ENCODE data around the gene NIPBL.
"Not testable (repeated sequence)": the region's sequence is repeated elsewhere in the genome, so short reads cannot be mapped to it uniquely, and the experiment has no call there.

Gene NIPBL

DNA sequence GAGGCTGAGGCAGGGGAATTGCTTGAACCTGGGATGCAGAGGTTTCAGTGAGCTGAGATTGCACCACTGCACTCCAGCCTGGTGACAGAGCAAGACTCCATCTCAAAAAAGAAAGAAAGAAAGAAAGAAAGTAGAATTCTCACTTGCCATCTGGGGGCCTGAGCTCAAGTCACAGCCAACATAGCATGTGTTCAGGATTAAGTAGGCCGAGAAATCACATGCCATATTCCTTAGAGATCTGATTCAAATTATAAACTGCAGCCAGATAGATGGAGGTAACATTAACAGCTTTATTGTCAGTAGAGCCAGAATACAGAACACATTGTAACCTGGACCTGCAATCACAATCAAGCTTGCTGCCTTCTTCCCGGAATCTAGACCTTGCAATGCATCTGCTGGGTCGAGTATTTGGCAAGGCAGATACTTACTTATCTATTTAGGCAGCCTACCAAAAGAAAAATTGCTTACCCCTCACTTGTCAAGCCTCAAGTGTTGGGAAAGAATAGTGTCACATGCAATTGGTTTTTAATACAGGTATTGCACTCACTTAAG, 198.9 kb downstream of the NIPBL start:
- H3K9ac ChIP-seq (ENCODE audit: low read length) = no peak overlapping the region
- H3K9me3 ChIP-seq (ENCODE audit: insufficient read depth, low read length) = no peaks in the 10 kb centered on the region
- no peaks in the 10 kb centered on the region for H3K36me3 ChIP-seq (ENCODE audit: low read length)
- no peak overlapping the region for H3K4me3 ChIP-seq (ENCODE audit: insufficient read depth, low read length, poor library complexity, severe bottlenecking)
- TF ChIP-seq, protein P1, sequence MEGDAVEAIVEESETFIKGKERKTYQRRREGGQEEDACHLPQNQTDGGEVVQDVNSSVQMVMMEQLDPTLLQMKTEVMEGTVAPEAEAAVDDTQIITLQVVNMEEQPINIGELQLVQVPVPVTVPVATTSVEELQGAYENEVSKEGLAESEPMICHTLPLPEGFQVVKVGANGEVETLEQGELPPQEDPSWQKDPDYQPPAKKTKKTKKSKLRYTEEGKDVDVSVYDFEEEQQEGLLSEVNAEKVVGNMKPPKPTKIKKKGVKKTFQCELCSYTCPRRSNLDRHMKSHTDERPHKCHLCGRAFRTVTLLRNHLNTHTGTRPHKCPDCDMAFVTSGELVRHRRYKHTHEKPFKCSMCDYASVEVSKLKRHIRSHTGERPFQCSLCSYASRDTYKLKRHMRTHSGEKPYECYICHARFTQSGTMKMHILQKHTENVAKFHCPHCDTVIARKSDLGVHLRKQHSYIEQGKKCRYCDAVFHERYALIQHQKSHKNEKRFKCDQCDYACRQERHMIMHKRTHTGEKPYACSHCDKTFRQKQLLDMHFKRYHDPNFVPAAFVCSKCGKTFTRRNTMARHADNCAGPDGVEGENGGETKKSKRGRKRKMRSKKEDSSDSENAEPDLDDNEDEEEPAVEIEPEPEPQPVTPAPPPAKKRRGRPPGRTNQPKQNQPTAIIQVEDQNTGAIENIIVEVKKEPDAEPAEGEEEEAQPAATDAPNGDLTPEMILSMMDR (IDR thresholded peaks at IDR 0.05; ENCODE audit: insufficient read depth, low read length, poor library complexity, severe bottlenecking) = no peak
- TF ChIP-seq EZH2phosphoT487 (conservative IDR thresholded peaks at IDR 0.05; ENCODE audit: low read length) = no peak
- H3K79me2 ChIP-seq (ENCODE audit: insufficient read depth, low read length) = no peaks in the 10 kb centered on the region
- H4K20me1 ChIP-seq (ENCODE audit: low read depth, low read length) = no peaks in the 10 kb centered on the region
- no peak overlapping the region for H3K4me2 ChIP-seq (ENCODE audit: low read depth, low read length, poor library complexity, severe bottlenecking)
- H3K27ac ChIP-seq (ENCODE audit: low read depth, low read length) = no peak overlapping the region
- H2AFZ ChIP-seq (ENCODE audit: low read depth, low read length, severe bottlenecking) = no peak overlapping the region
- H3K27me3 ChIP-seq (ENCODE audit: low read length) = no peaks in the 10 kb centered on the region
- H3K9me2 ChIP-seq (replicated peaks; ENCODE audit: insufficient read depth, low read length) = no peaks in the 10 kb centered on the region
- no peaks in the 10 kb centered on the region for H3F3A ChIP-seq (ENCODE audit: insufficient read depth)

DNA sequence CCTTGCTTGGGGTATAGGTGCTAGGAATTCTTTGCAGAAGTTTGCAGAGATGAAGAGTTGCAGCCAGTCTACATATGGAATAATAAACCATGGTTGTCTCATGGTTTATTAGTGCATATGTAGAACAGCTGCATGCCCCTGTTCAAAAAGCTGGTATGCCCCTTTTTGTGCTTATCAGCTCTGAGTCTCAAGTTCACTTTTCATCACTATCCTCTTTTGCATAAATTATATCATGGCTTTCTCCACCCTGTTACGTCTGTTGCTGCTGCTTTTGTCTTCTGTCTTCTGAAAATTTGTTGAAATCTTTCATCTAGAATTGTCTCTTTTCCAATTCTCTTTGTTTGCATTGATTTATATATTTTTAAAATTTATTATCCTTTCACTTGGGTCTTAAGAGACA, 200.6 kb downstream of the NIPBL start:
- Histone ChIP-seq H3K79me2 (ENCODE audit: insufficient read depth, low read length) (no peaks in the 10 kb centered on the region), H3K27ac (ENCODE audit: low read depth, low read length) (no peak overlapping the region), H3K4me3 (ENCODE audit: insufficient read depth, low read length, poor library complexity, severe bottlenecking) (no peak overlapping the region), H3F3A (ENCODE audit: insufficient read depth) (no peaks in the 10 kb centered on the region), H3K36me3 (ENCODE audit: low read length) (no peaks in the 10 kb centered on the region), H3K9me2 (replicated peaks; ENCODE audit: insufficient read depth, low read length) (no peaks in the 10 kb centered on the region), H3K4me2 (ENCODE audit: low read depth, low read length, poor library complexity, severe bottlenecking) (no peak overlapping the region), H3K27me3 (ENCODE audit: low read length) (no peaks in the 10 kb centered on the region), H2AFZ (ENCODE audit: low read depth, low read length, severe bottlenecking) (no peak overlapping the region), H3K9me3 (ENCODE audit: insufficient read depth, low read length) (no peaks in the 10 kb centered on the region), H3K9ac (ENCODE audit: low read length) (no peak overlapping the region), H4K20me1 (ENCODE audit: low read depth, low read length) (no peaks in the 10 kb centered on the region)
- TF ChIP-seq, protein P1 (IDR thresholded peaks at IDR 0.05; ENCODE audit: insufficient read depth, low read length, poor library complexity, severe bottlenecking) = no peak
- TF ChIP-seq EZH2phosphoT487 (conservative IDR thresholded peaks at IDR 0.05; ENCODE audit: low read length) = no peak

DNA sequence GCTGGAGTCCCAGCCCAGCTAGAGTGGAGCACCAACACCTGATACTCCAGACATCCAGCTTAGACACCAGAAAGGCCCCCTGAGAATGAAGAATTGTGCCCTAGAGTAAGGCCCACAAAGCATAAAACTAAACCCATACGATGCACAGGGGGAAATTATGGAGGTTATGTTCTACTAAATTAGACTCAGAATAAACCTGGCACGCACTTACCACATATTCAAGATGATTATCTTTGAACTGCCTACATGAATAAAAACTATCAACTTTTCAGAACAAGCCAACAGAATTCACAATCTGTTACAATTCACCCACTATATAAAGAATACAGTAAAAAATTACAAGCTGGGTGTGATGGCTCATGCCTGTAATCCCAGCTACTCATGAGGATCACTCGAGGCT, 204.1 kb downstream of the NIPBL start:
- no peaks in the 10 kb centered on the region for H3K79me2 ChIP-seq (ENCODE audit: insufficient read depth, low read length)
- H3K27me3 ChIP-seq (ENCODE audit: low read length) = no peaks in the 10 kb centered on the region
- no peak overlapping the region for H3K27ac ChIP-seq (ENCODE audit: low read depth, low read length)
- no peaks in the 10 kb centered on the region for H3F3A ChIP-seq (ENCODE audit: insufficient read depth)
- H3K9me3 ChIP-seq (ENCODE audit: insufficient read depth, low read length) = no peaks in the 10 kb centered on the region
- no peaks in the 10 kb centered on the region for H4K20me1 ChIP-seq (ENCODE audit: low read depth, low read length)
- no peak overlapping the region for H2AFZ ChIP-seq (ENCODE audit: low read depth, low read length, severe bottlenecking)
- no peak overlapping the region for H3K4me3 ChIP-seq (ENCODE audit: insufficient read depth, low read length, poor library complexity, severe bottlenecking)
- no peaks in the 10 kb centered on the region for H3K36me3 ChIP-seq (ENCODE audit: low read length)
- H3K4me2 ChIP-seq (ENCODE audit: low read depth, low read length, poor library complexity, severe bottlenecking) = no peak overlapping the region
- no peak overlapping the region for H3K9ac ChIP-seq (ENCODE audit: low read length)
- H3K9me2 ChIP-seq (replicated peaks; ENCODE audit: insufficient read depth, low read length) = no peaks in the 10 kb centered on the region
- TF ChIP-seq, protein P1 (IDR thresholded peaks at IDR 0.05; ENCODE audit: insufficient read depth, low read length, poor library complexity, severe bottlenecking) = no peak

DNA sequence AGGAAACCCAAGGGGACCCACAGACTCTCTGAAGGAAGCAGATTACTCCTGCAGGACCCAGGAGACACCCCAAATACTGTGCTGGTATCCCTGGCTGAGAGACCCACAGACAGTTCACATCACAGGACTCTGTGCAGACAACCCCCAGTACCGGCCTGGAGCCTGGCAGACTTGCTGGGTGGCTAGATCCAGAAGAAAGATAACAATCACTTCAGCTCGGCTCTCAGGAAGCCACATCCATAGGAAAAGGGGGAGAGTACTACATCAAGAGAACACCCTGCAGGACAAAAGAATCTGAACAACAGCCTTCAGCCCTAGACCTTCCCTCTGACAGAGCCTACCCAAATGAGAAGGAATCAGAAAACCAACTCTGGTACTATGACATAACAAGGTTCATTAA, 206.4 kb downstream of the NIPBL start:
- H3K9me3 ChIP-seq (ENCODE audit: insufficient read depth, low read length); H4K20me1 ChIP-seq (ENCODE audit: low read depth, low read length); H3K4me3 ChIP-seq (ENCODE audit: insufficient read depth, low read length, poor library complexity, severe bottlenecking); H3K36me3 ChIP-seq (ENCODE audit: low read length); H3K27ac ChIP-seq (ENCODE audit: low read depth, low read length); H3K79me2 ChIP-seq (ENCODE audit: insufficient read depth, low read length); H3K9ac ChIP-seq (ENCODE audit: low read length); H3K27me3 ChIP-seq (ENCODE audit: low read length); H2AFZ ChIP-seq (ENCODE audit: low read depth, low read length, severe bottlenecking); H3K4me2 ChIP-seq (ENCODE audit: low read depth, low read length, poor library complexity, severe bottlenecking); H3K9me2 ChIP-seq (replicated peaks; ENCODE audit: insufficient read depth, low read length); H3F3A ChIP-seq (ENCODE audit: insufficient read depth): not testable (repeated sequence)

DNA sequence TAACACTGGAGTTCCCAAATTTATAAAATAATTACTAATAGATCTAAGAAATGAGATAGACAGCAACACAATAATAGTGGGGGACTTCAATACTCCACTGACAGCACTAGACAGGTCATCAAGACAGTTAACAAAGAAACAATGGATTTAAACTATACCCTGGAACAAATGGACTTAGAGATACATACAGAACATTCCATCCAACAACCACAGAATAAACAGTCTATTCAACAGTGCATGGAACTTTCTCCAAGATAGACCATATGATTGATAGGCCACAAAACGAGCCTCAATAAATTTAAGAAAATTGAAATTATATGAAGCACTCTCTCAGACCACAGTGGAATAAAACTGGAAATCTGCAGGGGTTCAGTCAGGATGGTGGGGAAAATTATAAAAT, 209.5 kb downstream of the NIPBL start:
- not testable (repeated sequence) for H3K36me3 ChIP-seq (ENCODE audit: low read length); H3K27me3 ChIP-seq (ENCODE audit: low read length); H2AFZ ChIP-seq (ENCODE audit: low read depth, low read length, severe bottlenecking); H3K27ac ChIP-seq (ENCODE audit: low read depth, low read length); H3K4me2 ChIP-seq (ENCODE audit: low read depth, low read length, poor library complexity, severe bottlenecking); H3K79me2 ChIP-seq (ENCODE audit: insufficient read depth, low read length); H3K9ac ChIP-seq (ENCODE audit: low read length); H4K20me1 ChIP-seq (ENCODE audit: low read depth, low read length); H3K9me3 ChIP-seq (ENCODE audit: insufficient read depth, low read length); H3K9me2 ChIP-seq (replicated peaks; ENCODE audit: insufficient read depth, low read length); H3F3A ChIP-seq (ENCODE audit: insufficient read depth); H3K4me3 ChIP-seq (ENCODE audit: insufficient read depth, low read length, poor library complexity, severe bottlenecking)

Data from SU-DHL-6 (cell line).